Measurements from ENCODE around the gene ZFYVE21.

ZFYVE21 gene

GRCh38 chr14:103726474-103726873, 10.9 kb downstream of the ZFYVE21 start:
- no peak overlapping the region for H3K4me3 ChIP-seq
- peak overlapping the region; percentile 86 to 95 for H3K27ac ChIP-seq
- DNase-seq (ENCODE audit: low spot score) = no peak
- TF ChIP-seq CTCF (IDR thresholded peaks at IDR 0.05) = no peak

- Histone ChIP-seq H3K27ac (no peak overlapping the region), H3K4me3 (no peak overlapping the region)
- TF ChIP-seq CTCF (IDR thresholded peaks at IDR 0.05) = no peak
- DNase-seq (ENCODE audit: low spot score) = no peak
Measured at GRCh38 chr14:103727313-103727980, 11.8 kb downstream of the ZFYVE21 start.

- no peak for TF ChIP-seq CTCF (IDR thresholded peaks at IDR 0.05)
- no peak for DNase-seq (ENCODE audit: low spot score)
- no peak overlapping the region for H3K4me3 ChIP-seq
- no peak overlapping the region for H3K27ac ChIP-seq
Measured at GRCh38 chr14:103728141-103728540, 12.5 kb downstream of the ZFYVE21 start.

- H3K27ac ChIP-seq = no peak overlapping the region
- DNase-seq (ENCODE audit: low spot score) = no peak
- no peak for TF ChIP-seq CTCF (IDR thresholded peaks at IDR 0.05)
- no peak overlapping the region for H3K4me3 ChIP-seq
Measured at GRCh38 chr14:103728721-103729120, 13.1 kb downstream of the ZFYVE21 start.

DNA sequence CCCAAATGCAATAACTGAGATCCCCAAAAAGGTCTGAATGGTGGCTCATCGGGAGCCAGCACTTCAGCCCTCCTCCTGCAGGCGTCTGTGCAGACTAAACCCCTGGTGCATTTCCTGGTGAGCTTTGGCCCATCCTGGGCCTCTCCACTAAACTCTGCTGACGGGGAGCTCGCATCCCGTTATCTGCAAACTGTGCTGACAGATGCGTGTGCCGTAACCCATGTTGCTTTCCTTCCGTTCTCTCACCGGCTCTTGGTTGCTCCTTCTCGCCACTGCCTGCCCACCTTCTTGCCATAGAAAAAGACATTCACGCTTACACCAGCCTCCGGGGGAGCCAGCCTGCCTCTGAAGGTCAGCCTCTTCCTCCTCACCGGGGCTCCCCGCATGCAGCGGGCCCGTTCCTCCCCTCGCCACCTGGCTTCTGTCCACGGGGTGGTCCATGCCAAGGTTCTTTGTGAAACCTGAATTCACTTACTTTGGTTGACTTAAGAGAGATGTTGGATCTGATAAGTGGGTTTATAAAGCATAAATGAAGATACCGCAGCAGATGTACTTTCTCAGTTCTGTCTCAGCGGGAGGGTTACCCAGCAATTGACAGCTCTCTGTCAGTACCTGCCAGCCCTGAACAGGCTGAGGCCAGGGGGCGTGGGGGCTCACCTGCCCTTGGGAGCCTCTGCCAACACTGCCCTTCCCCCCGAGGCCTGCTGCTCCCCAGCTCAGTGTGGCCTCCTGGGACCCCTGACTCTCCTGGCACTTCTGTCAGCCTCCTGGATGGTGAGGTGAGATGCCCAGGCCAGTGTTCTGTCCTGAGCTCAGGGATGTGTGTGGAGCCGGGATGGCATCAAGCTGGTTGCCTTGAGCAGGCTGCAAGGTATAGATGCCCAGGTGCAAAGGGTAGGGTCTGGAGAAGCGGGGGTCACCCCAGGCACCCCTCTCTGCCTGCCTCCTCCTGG, 14.2 kb downstream of the ZFYVE21 start:
- no peak overlapping the region for H3K4me3 ChIP-seq
- DNase-seq (ENCODE audit: low spot score) = no peak
- H3K27ac ChIP-seq = no peak overlapping the region
- no peak for TF ChIP-seq CTCF (IDR thresholded peaks at IDR 0.05)

GRCh38 chr14:103730490-103731035, 15.0 kb downstream of the ZFYVE21 start:
- DNase-seq (ENCODE audit: low spot score) = no peak
- no peak for TF ChIP-seq CTCF (IDR thresholded peaks at IDR 0.05)
- Histone ChIP-seq H3K4me3 (no peak overlapping the region), H3K27ac (no peak overlapping the region)

All from coronary artery (tissue), 2 donors.